SU-DHL-6 (cell line): ENCODE data around the gene ZCCHC7.

Experiments used
- EZH2phosphoT487 ChIP-seq: fragments of 200-600 bp; sonication (generic), shearing (Covaris generic); conservative IDR thresholded peaks from 2 replicates; pipeline ENCODE4 v1.6.1; 2018; ENCODE audit warnings: mild to moderate bottlenecking, antibody characterized with exemption, low read length, moderate library complexity, mixed read lengths
- TF ChIP-seq, protein P1 (sequence below): fragments of 200-600 bp; sonication (generic); IDR thresholded peaks from one replicate; pipeline ENCODE4 v1.5.1; 2017; ENCODE audit warnings: antibody characterized with exemption, mild to moderate bottlenecking, low read length, moderate library complexity; ENCODE audit not compliant: insufficient read depth, poor library complexity, severe bottlenecking

DNA sequence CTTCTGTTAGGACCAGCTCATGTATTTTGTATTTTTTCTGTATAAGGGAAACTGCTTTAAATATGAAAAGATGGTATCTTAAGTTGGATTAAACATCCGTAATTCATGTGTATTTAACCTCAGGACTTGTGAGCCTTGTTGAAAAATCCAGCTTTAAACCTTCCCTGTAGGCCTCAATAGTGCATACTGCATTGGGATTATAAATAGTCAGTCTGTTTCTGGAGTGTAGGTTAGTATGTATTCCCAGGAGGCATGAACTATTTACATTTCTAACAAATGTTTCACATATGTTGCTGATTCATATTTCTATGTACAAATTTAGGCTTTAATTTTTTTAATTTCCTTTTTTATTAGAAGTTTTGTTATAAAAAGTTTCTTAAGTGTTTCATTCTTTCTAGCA is 164.3 kb downstream of the ZCCHC7 start:
- TF ChIP-seq, protein P1, sequence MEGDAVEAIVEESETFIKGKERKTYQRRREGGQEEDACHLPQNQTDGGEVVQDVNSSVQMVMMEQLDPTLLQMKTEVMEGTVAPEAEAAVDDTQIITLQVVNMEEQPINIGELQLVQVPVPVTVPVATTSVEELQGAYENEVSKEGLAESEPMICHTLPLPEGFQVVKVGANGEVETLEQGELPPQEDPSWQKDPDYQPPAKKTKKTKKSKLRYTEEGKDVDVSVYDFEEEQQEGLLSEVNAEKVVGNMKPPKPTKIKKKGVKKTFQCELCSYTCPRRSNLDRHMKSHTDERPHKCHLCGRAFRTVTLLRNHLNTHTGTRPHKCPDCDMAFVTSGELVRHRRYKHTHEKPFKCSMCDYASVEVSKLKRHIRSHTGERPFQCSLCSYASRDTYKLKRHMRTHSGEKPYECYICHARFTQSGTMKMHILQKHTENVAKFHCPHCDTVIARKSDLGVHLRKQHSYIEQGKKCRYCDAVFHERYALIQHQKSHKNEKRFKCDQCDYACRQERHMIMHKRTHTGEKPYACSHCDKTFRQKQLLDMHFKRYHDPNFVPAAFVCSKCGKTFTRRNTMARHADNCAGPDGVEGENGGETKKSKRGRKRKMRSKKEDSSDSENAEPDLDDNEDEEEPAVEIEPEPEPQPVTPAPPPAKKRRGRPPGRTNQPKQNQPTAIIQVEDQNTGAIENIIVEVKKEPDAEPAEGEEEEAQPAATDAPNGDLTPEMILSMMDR = no peak
- TF ChIP-seq EZH2phosphoT487 = no peak
